ENCODE results near the gene PRR23A.

The PRR23A gene

GRCh38 chr3:139006051-139006716 is at the start of gene PRR23A:
Gene PRR23A (minus strand): TSS chr3:139006268. CDS start chr3:139006268, 0 bp downstream.
- no peak for DNase-seq (ENCODE audit: low spot score)
- in situ Hi-C loops (cut with MboI; ENCODE audit: low sequenced_read_pairs, unreplicated experiment): no loop called here
- no peak for TF ChIP-seq CTCF (IDR thresholded peaks at IDR 0.05; ENCODE audit: borderline replicate concordance, control extremely low read depth, extremely low read depth, insufficient read depth, missing control alignments)

- DNase-seq (ENCODE audit: low spot score): no peak
- in situ Hi-C loops (cut with MboI; ENCODE audit: low sequenced_read_pairs, unreplicated experiment): no loop called here
- TF ChIP-seq CTCF (IDR thresholded peaks at IDR 0.05; ENCODE audit: borderline replicate concordance, control extremely low read depth, extremely low read depth, insufficient read depth, missing control alignments): no peak
Measured at GRCh38 chr3:139052802-139053600, 46.9 kb upstream of the PRR23A start.

GRCh38 chr3:139044366-139045210 is 38.5 kb upstream of the PRR23A start, which contains the start of gene PRR23C:
Gene PRR23C (minus strand): TSS chr3:139044892. CDS start chr3:139044620, 272 bp downstream.
- DNase-seq (ENCODE audit: low spot score): no peak
- in situ Hi-C loops (cut with MboI; ENCODE audit: low sequenced_read_pairs, unreplicated experiment): no loop called here
- no peak for TF ChIP-seq CTCF (IDR thresholded peaks at IDR 0.05; ENCODE audit: borderline replicate concordance, control extremely low read depth, extremely low read depth, insufficient read depth, missing control alignments)

GRCh38 chr3:139043554-139044365 is 37.7 kb upstream of the PRR23A start:
- TF ChIP-seq CTCF (IDR thresholded peaks at IDR 0.05; ENCODE audit: borderline replicate concordance, control extremely low read depth, extremely low read depth, insufficient read depth, missing control alignments): no peak
- in situ Hi-C loops (cut with MboI; ENCODE audit: low sequenced_read_pairs, unreplicated experiment): no loop called here
- DNase-seq (ENCODE audit: low spot score): peak; percentile 12

GRCh38 chr3:139037478-139037877 is 31.4 kb upstream of the PRR23A start:
- in situ Hi-C loops (cut with MboI; ENCODE audit: low sequenced_read_pairs, unreplicated experiment): no loop called here
- no peak for DNase-seq (ENCODE audit: low spot score)
- TF ChIP-seq CTCF (IDR thresholded peaks at IDR 0.05; ENCODE audit: borderline replicate concordance, control extremely low read depth, extremely low read depth, insufficient read depth, missing control alignments): no peak
